RWPE1 (cell line): ENCODE data around the gene SPTBN1.

Experiments used
- CTCF ChIA-PET: fragments of 350-600 bp; sonication (Branson Sonifier 250); formaldehyde crosslinking; extraction: SDS; loops from one replicate; lab custom pipeline; 2021; lab: Yijun Ruan, JAX
- POLR2A ChIA-PET: fragments of 400-600 bp; formaldehyde crosslinking; extraction: SDS; loops from one replicate; lab custom pipeline; 2020; ENCODE audit warnings: antibody characterized with exemption; ENCODE audit not compliant: low non-redundant PET; lab: Yijun Ruan, JAX
- DNase-seq: peaks from one replicate; pipeline ENCODE4 v3.0.0; 2012; ENCODE audit warnings: low spot score
- H3K27ac ChIP-seq: fragments of 450-650 bp; 2 replicates; pipeline ENCODE4 v1.5.1; 2017
- CTCF ChIP-seq: fragments of 450-650 bp; conservative IDR thresholded peaks from 2 replicates; pipeline ENCODE4 v1.5.1; 2017; ENCODE audit warnings: low read depth, mild to moderate bottlenecking

Gene SPTBN1

GRCh38 chr2:54461261-54461660, 5.1 kb downstream of the SPTBN1 start:
- CTCF ChIA-PET: no interaction called here
- DNase-seq: no peak
- POLR2A ChIA-PET: no interaction called here
- no peak for TF ChIP-seq CTCF
- no peak overlapping the region for H3K27ac ChIP-seq

GRCh38 chr2:54464341-54464740, 8.2 kb downstream of the SPTBN1 start:
- CTCF ChIA-PET: no interaction called here
- POLR2A ChIA-PET: no interaction called here
- DNase-seq: no peak
- no peak for TF ChIP-seq CTCF
- H3K27ac ChIP-seq: no peak overlapping the region

GRCh38 chr2:54465143-54465542, 9.0 kb downstream of the SPTBN1 start:
- DNase-seq: no peak
- ChIA-PET POLR2A (no interaction called here), CTCF (no interaction called here)
- TF ChIP-seq CTCF: no peak
- H3K27ac ChIP-seq: no peak overlapping the region

GRCh38 chr2:54466870-54467269, 10.7 kb downstream of the SPTBN1 start:
- DNase-seq: no peak
- TF ChIP-seq CTCF: no peak
- no peak overlapping the region for H3K27ac ChIP-seq
- POLR2A ChIA-PET: no interaction called here
- CTCF ChIA-PET: no interaction called here

GRCh38 chr2:54468673-54469072, 12.5 kb downstream of the SPTBN1 start:
- no peak overlapping the region for H3K27ac ChIP-seq
- TF ChIP-seq CTCF: no peak
- ChIA-PET POLR2A (no interaction called here), CTCF (interaction anchor here (0.6 kb wide), 1 partner anchor 259 kb away, joined by 6 read pairs; no protein-coding TSS in a partner anchor)
- no peak for DNase-seq

- H3K27ac ChIP-seq: no peak overlapping the region
- ChIA-PET POLR2A (no interaction called here), CTCF (interaction anchor here (0.6 kb wide), 1 partner anchor 113 kb away, joined by 4 read pairs; no protein-coding TSS in a partner anchor)
- DNase-seq: no peak
- no peak for TF ChIP-seq CTCF
Measured at GRCh38 chr2:54469484-54470053, 13.4 kb downstream of the SPTBN1 start.
